Measurements from ENCODE around the gene IGLL5.

IGLL5 gene

DNA sequence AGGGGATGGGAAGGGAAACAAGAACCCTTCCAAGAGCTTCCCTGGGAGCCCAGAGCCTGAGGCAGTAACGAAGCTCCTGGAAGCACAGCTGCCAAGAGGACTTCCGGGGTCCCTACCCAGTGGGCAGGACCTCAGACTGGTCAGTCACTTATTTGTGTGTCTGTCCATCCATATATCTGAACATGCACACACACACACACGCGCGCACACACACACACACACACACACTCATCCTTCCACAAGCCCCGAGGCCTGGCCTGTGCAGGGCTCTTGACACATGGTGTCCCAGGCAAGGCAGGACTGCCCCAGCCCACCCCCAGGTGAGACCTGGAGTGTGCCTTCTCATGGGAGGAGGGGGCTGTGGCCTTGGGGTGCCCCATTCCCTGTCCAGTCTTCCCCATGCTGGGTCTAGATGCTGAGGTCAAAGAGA lies 44.9 kb downstream of the IGLL5 start:
- DNase-seq (ENCODE audit: low read depth, low spot score): no peak

DNA sequence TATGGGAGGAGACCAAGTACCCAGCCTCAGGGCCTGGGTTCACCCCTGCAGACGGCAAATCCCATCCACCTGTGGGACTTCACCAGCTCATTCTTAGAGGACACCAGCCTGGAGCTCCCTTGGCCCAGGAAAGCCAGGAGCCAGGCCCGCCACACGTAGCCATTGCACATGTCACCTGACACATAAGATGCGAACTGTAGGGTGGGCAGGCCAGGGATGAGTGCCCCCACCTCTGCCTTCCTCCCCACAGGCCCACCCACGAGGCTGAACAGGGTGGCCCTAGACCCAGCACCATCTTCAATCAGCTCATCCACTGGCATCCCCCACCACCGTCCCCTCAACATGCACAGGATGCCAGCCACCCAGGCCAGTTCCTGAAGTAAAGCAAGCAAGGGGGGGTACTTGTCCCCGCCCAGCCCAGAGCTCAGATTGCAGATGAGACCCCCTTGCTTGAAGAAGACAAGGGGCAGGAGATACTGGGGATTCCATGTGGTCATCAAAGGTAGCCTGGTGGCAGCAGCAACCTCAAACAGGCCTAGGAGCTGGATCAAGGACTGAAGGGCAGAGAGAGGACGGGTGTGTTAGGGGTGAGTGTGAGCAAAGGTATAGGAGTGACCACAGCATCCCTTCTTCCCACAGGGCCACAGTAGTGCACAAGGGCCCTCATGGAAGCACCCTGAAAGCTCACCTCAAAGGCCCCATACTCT lies 45.6 kb downstream of the IGLL5 start:
- H3K4me3 ChIP-seq (ENCODE audit: low read length): no peak overlapping the region
- no peak for DNase-seq (ENCODE audit: low read depth, low spot score)

More for the DNA sequence above, 44.9 kb downstream of the IGLL5 start:
- no peak overlapping the region for H3K4me3 ChIP-seq (ENCODE audit: low read length)

DNA sequence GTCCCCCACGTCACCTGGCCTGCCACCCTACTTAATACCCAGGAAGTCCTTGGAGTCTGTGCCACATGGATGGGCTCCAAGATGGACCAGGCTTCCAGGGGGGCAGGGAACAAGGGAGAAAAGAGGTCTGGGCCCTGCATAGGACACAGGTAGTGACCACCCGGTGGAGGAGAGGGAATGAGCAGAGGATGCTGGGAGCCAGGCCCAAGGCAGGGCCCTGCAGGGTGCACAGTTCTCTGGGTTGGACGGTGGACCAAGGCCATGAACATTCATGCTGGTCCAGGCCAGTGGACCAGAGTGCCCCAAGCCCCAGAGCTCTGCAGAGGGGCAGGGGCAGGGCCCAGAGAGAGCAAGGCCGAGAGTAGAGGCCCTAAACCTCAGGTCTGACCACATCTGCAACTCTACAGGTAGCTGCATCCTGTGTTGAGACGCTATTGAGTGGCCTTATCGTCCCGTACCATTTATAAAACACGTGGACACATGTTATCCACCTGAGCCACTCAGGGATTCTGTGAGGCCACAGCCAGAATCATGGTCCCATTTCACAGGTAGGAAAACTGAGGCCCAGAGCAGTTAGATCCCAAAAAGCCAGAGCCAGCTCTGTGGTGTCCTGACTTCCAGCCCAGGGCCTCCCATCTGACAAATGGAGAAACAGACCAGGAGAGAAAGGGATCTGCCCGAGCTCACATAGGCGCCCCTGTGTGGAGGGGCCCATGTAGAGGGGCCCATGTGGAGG lies 46.4 kb downstream of the IGLL5 start:
- H3K4me3 ChIP-seq (ENCODE audit: low read length): no peak overlapping the region
- DNase-seq (ENCODE audit: low read depth, low spot score): no peak

DNA sequence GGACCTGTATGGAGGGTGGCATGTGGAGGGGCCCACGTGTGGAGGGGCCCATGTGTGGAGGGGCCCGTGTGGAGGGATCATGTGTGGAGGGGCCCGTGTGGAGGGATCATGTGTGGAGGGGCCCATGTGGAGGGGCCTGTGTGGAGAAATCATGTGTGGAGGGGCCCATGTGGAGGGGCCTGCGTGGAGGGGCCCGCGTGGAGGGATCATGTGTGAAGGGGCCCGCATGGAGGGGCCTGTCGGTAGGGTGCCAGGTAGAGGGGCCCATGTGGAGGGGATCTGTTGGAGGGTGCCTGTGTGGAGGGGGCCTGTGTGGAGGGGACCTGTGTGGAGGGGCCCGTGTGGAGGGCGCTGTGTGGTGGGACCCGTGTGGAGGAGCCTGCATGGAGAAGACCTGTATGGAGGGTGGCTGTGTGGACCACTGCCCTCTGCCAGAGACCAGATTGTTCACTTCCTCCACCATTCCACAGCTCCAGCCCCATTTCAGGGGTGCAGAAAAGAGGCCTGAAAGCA lies 47.0 kb downstream of the IGLL5 start:
- DNase-seq (ENCODE audit: low read depth, low spot score): no peak
- no peak overlapping the region for H3K4me3 ChIP-seq (ENCODE audit: low read length)

DNA sequence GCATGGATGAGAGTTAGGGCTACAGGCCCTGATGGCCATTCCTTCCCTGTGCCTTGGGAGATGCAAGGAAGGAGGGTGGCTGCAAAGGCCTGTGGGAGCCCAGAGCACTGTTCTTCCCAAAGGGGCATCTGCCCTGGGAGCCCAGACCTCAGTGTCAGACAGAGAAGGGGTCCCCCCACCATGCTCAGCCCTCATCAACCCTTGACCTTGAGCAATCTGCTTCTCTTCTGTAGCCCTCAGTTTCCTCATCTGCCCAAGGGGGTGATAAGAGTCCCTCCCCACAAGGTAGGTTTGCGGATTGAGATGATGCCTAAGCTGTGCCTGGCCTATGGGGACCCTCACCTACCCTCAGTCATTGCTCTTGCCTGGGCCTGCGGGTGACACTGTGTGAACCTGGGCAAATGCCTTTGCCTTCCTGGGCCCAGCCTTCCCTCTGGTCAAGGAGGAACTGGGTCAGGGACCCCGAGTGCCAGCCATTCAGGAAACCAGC lies 47.5 kb downstream of the IGLL5 start:
- DNase-seq (ENCODE audit: low read depth, low spot score): no peak
- H3K4me3 ChIP-seq (ENCODE audit: low read length): no peak overlapping the region

DNA sequence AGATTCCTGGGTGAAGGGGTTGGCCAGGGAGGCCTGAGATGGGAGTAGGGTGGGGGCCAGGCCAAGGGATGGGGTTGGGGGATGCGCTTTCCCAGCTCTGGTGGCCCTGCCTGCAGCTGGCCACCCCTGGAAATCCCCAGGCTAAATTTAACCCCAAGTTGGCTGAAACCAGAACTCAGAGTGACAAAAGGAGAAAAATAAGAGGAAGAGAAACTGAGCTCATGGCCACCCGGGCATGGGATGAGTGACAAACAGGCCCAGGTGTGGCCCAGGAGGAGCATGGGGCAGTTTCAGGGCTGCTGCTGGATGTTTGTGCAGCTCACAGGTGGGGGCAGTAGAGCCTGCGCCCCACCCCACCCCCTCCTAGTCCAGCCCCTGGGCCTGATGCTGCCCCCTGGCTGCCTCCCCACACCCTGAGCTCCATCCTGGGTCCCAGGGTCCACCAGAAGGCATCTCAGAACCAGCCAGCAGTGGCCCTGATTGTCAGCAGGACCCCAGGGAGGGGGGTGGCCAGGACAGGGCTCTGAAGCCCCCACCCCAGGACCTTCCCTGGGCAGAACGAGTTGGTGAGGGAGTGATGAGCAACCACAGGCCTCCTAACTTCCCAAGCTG lies 48.0 kb downstream of the IGLL5 start:
- H3K4me3 ChIP-seq (ENCODE audit: low read length): no peak overlapping the region
- DNase-seq (ENCODE audit: low read depth, low spot score): no peak

DNA sequence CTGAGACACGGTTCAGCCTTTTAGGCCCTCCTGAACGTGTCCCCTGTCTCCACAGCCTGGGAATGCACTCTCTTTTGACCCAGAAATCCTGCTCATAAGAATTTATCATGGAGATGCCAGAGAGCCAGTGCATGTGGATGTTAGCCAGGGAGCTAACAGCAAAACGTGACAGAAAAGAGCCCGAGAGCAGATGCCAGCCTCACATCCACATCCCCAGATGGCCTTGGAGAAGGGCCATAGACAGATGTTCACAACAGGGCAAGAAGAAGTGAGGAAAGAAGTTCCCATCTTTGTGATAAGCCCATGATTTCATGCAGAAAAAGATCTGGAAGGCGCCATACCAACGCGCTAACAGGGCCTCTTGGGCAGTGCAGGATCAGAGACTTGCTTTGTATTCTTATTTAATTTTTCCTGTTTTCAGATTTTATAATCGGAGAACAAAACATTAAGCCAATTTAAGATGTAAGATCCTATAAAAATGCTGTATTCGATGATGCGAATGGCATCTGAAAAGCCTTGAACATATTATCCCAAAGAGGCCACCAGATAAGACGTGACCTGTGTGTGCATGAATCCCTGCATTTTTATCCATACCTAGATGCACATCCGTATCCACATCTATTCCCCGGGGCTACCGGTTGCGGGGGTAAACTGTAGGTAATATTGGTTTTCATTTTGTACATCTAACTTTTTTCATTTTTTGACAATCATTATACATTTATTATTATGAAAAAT lies 48.7 kb downstream of the IGLL5 start:
- DNase-seq (ENCODE audit: low read depth, low spot score): no peak
- no peak overlapping the region for H3K4me3 ChIP-seq (ENCODE audit: low read length)

DNA sequence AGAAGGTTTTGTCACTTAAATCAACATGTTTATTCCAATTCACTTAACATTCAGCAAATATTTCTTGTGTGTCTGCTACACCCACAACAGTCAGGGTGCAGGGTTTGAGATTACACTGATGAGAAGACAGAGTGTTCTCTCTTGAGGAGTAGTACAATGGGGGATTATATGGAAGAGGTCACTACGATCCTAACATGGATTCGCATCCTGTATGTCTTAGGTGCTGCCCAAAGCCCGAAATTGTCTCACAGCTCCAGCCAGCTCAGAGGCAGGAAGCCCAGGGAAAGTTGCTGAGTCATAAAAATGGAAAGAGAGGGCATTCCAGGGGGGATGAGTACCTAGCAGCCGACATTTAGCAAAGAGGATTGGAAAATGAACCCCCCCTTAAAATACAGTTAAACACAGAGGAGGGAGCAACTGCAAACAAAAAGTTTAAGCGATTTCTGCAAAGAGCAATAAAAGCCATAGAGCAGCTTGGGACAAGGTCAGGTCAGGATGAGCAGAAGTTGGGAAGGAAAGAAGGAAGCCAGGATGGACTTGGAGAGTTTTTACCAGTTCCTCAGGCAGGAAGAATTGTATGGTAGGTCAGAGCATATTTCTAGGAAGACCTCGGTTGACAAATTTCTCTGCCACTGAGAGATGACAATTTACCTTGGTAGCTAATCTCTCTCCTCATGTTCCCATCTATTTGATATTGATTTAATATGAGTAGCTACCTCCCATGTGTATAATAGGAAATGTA lies 49.5 kb downstream of the IGLL5 start:
- H3K4me3 ChIP-seq (ENCODE audit: low read length): no peak overlapping the region
- no peak for DNase-seq (ENCODE audit: low read depth, low spot score)

DNA sequence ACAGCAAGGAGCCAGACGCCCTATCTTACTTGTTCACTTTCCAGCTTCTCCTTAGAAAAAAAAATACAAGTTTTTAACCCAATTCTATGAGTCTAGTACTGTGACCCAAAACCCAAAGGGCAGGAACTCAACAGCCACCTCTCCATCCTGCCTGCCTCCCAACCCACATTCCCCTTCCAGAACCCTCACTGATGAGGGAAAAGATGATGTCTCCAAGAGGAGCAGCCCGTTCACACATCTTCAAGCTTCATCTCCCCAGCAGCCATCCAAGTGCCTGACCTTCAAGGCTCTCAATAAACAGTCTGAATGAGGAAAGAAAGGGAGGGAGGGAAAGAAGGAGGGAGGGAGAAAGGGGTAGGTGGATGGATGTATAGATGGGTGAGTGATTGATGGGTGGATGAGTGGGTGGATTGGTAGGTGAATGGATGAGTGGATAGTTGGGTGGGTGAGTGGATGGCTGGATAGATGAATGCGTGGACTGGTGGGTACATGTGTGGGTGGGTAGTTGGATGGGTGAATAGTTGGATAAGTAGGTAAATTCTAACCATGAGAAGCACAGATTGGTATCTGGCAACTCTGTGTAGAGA lies 50.4 kb downstream of the IGLL5 start:
- H3K4me3 ChIP-seq (ENCODE audit: low read length): no peak overlapping the region
- no peak for DNase-seq (ENCODE audit: low read depth, low spot score)

DNA sequence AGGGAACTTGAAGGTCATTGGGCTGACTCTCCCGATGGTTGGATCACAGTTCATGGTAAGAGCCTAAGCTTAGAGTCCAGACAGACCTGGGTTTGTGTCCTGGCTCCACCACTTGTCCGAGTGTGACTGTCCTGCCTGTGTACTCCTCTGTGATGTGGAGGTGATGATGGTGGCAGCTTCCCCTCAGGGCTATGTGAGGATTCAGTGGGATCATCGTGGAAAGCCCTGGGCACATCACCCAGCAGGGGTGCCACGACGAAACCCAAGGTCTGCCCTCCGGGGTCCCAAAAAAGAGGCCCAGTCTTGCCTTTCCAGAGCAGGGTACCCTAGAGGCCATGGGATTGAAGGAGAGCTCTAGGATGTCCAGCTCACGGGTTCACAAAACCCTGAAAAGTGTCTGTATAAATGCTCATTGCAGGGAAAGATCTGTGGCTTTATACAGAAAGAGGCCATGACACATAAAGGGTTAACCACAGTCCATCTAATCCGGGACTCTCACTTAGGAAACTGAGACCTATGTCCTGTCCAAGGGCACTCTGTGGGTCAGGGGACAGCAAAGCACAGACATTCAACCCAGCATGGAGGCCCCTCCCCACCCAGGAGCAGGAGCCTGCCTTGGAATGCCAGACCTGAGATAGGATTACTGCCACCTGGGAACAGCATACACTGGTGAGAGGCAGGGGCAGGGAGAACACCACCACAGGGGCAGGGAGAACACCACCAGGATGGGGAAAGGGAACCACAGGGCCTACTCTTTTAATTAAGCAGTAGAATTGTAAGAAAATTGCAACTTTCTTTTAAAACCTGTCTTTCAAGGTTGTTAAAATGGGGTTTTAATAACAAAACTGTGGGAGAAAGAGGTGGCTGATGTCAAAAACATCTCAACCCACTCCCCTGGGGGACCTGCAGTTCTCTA lies 51.3 kb downstream of the IGLL5 start:
- DNase-seq (ENCODE audit: low read depth, low spot score): no peak
- H3K4me3 ChIP-seq (ENCODE audit: low read length): no peak overlapping the region

DNA sequence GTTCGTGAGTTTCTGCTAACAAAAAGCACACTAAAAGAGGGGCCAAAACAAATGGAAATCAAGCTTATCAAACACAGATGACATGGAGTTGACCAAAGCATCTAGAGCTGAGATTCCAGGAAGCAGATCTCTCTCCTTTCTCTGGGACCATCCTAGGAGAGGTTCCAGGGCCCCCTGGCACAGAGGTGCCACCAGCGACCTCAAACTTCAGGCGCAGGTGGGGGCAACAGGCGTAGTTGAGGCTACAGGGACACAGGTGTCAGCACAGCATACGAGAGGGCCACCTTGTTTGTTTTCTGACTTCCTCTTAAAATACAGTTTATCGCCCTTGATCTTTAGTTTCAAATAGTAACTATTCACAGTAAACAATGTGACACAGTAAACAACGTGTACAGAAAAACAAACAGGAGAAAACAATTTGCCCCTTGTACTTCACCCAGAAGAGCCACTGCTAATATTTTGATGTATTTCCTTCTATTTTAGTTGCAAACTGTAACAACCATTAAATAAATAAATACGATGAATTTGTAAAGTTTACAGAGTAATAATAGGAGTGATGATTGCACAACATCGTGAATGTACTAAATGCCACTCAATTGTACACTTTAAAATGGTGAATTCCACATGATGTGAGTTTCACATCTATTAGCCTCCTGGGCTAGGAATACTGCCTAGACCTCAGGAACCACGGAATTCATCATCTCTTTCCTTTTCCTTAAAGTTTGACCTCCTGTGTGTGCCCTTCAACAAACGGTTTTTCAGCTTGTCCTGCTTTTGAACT lies 52.2 kb downstream of the IGLL5 start:
- DNase-seq (ENCODE audit: low read depth, low spot score): no peak
- no peak overlapping the region for H3K4me3 ChIP-seq (ENCODE audit: low read length)

DNA sequence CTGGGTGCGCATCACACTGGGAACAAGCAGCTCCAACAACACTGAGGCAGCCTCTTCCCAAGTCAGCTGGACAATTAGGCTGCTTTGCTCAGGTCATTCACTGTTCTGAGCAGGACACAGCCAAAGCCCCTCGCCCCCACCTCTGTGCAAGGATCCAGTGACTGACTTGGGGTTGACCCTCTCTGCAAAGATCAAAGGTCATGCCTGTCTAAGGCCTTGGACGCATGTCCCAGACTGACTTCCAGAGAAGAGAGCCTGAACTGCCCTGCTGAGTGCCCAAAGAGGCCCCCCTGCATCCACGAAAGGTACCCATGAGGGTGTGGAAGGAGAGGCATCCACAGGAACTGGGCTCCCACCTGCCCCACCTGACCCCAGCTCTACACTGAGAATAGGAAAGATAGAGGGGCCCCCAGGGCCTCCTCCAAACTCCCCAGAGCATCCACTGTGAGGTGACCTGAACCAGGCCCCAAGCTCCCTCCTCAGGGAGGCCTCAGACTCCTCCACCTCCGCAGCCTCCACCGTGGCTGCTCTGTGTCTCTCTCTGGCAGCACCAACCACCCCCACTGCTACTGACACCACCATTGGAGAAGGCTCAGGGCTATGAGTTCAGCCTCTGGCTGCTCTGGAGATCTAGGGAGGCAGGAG lies 53.5 kb downstream of the IGLL5 start:
- no peak for DNase-seq (ENCODE audit: low read depth, low spot score)
- H3K4me3 ChIP-seq (ENCODE audit: low read length): no peak overlapping the region

DNA sequence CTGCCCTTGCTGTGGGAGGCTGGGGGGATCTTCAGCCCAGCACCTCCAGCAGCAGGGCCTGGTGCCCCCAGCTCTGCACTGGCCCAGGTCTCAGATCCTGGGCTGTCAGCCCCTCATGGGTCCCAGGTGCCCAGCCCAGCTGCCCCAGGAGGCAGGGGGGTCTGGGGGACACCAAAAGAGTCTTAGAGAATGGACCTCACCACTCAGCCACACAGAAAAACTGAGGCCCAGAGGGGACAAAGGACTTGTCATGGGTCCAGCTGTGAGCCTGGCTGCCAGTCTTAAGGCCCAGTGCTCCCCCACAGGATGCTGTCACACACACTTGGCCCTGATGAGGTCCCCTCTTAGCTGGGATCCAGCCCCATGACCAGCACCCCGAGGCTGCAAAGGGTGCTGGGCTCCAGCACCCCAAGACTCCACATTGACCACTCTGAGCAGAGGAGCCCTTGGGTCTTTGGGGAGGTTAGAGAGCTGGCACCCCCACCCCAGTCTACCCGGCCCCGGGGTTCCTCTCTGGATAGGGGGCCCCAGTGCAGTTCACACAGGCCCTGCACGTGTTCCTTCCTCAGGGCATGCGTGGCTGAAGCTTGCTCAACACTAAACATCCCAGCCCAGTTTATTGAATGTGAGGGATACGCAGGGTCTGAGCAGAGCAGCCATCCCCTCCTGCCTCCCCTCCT lies 54.4 kb downstream of the IGLL5 start:
- H3K4me3 ChIP-seq (ENCODE audit: low read length): no peak overlapping the region
- DNase-seq (ENCODE audit: low read depth, low spot score): no peak

DNA sequence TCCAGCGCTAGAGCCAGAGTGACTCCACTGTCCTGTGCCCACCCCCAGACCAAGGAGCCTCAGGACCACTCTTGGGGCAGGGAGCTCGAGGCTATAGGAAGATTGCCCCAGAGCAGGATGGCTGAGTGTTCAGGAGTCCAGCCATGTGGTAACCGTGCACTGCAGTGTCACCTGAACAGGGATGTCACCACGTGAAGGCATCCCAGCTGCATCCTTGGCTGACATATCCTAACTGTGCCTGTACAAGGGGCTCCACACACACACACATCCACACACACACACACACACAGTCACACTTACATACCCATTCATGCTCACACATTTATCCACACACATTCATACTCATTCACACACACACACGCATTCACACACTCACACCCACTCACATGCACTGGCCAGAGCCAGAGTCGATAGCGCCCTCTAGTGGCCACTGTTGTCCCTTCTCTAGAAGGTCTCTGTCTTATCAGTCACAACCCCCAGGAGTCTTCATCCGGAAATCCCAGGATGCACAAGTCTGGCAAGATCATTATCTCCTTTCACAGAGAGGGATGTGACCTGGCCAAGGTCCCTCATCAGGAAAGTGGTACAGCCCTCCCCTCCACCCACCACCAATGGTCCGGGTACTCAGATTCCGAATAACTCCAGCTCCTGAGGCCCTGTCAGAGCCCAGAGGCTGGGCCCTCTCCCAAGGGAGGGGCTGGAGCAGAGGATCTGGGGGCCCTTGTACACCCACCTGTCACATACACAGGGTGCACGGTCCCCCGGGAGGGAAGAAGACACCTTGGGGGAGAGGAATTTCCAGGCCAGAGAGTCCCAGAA lies 55.1 kb downstream of the IGLL5 start:
- no peak overlapping the region for H3K4me3 ChIP-seq (ENCODE audit: low read length)
- DNase-seq (ENCODE audit: low read depth, low spot score): peak; percentile 65

All from Jurkat, Clone E6-1 (cell line).